ENCODE measurements around the gene C15orf39.
"Not testable (repeated sequence)": the region's sequence is repeated elsewhere in the genome, so short reads cannot be mapped to it uniquely, and the experiment has no call there.

The C15orf39 gene

DNA sequence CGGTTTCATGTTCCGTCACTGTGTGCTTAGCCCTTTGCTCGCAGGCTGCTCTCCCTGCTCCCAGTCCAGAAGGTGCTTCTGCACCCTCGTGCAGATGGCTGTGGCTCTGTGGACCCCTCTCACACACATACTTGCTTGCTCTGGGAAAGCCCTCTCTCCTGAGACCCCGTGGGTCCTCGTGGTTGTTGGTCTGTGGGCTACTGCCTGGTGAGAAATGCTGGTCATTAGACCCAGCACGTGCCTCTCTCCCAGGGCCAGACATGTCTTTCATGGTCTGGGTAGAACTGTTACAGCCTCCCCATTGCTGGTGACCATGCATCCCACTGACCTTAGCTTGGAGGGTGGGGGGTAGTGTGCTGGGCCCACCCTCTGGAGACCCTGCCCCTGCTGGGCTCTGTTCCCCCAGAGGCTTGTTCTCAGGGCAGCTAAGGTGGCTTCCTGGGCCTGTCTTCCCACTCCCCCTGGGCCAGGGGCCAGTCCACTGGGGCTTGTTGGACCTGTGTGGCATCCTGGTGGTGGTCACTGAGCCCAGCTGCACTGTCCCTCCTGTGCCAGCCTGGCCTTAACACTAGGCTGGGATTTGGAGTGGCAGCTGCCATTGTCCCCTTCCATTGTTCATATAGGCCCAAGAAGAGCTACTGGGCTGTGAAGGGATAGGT lies 10.6 kb downstream of the C15orf39 start:
- DNase-seq, result no peak

DNA sequence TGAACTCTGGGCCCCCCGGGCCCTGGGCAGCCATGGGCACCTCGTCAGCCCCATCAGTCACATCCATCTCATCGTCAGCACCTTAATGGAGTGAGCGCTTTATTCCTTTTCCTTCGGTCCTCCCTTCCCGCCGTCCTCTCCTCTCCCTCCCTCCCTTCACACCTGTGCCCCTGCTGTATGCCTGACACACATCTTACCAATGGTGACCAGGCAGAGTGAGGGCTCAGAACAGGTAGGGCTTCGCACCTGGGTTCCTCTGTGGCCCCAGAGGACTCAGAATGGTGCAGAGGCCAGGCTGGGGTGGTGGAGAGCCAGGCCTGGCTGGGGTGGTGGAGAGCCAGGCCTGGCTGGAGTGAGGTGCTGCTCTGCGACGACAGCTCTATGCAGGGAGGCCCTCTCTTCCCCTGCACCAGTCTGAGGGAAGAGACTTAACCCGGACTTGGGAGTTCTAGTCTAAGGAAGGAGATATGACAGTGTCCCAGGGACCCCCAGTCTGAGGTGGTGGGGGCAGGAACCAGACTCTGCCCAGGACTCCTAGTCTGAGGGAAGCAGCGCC lies 11.6 kb downstream of the C15orf39 start:
- DNase-seq, result no peak

DNA sequence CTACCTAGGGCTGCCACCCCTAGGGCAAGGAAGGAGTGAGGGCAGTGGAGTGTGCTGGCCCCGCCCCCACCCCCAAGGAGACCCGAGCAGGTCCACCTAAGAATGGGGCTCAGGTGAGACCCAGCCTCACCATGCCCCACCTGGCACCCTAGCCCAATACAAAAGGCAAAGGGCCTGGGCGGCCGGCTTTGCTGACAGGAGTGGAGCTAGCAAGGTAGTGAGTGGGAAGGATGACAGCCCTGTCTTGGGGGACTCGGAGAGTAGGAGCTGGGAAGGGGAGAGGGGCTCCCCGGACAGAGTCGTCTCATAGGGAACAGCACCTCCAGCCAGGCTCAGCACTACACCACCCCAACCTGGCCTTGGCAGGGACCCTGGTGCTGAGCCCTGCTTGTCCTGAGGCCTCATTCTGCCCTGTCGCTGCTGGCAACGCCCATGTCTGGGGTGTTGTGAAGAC lies 12.1 kb downstream of the C15orf39 start:
- no peak for DNase-seq

DNA sequence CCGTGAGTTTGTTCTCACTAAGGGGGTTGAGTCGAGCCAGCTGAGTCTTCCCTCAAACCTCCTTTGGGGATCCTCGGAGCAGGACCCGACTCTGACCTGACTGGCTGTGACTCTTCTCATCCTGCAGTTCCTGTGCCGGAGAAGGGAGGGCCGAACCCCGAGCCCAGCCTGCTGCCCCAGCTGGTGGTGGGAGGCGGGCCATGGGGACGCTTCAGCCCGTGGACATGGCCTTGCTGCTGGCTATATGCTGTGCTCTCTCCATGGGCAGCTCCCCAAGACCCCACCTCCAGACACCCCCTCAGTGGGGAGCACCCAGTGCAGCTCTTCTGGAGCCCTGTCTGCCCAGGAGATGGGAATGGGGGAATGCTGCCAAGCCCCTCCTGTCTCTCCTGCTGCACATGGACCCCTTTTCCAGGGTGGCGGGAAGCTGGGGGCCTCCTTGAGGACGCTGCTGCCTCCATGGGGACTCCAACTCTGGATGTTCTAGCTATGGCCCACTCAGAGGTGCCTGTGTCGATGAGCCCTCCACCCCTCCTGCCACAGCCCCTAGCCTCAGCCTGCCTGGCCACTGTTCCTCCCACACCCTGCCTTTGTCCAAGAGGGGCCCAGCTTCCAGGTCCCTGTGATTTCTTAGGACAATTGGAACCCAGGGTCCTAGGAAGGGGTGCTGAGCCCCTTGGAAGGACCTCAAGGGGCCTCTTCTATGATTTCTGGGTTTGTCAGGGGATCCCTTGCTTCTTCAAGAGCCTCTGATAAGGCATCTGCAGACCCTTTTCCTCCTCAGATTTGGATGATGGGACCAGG lies 12.8 kb downstream of the C15orf39 start:
- DNase-seq, result no peak

DNA sequence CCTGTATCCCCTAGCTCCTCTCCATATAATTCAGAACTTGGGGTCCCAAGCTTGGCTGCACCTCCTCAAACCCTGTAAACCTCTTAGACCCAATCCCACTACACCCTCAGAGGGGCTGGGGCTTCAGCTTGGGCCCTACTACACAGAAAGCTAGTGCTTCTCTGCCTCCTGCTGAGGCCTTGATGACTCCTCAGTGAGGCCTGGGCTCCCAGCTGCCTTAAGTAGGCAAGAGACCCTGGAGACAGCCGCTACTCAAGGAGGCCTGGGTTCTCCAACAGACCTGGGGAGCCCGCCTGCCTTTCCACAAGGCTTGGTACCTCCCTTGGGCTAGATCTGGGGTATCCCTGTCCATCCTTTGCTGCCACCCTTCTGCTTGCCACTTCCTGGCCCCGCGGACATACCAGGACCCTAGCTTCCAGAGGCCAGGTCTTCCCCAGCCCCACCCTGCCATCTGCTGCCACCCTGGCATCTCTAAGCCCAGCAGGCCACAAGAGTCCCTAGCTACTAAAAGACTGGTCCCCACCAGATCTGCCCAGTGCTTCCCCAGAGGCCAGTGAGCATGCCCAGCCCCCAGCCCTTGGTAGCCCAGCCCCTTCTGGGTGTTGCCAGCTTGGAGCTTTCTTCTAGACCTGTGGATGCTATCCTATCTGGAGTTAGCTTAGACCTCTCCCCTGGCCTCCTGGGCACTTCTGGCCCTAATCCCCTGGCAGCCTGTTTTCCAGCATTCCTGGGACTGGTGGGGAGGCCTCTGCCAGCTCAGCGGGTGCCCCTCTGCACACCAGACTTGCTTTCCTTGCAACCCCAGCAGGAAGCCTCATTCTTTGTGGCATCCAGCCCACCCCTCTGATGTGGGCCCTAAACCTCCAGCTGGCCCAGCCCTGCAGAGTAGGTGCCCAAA lies 13.7 kb downstream of the C15orf39 start:
- no peak for DNase-seq

DNA sequence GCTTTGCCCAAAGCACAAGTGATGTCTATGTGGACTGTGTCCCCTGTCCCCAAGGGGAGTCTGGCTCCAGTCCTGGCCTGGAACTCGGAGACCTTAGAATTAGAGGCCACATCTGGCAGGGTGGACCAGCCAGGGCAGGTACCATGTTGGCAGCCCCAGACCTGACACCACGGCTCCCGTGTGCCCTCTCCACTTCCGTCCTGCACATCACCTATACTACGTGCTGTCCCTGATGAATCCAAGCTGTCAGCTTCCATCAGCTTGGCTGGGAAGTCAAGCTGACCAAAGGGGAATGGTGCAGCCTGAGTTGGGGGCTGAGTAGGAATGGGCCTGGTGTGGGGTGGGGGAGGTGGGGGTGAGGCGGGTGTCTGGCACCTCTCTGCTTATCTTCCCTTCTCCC lies 15.3 kb downstream of the C15orf39 start:
- DNase-seq, result no peak

DNA sequence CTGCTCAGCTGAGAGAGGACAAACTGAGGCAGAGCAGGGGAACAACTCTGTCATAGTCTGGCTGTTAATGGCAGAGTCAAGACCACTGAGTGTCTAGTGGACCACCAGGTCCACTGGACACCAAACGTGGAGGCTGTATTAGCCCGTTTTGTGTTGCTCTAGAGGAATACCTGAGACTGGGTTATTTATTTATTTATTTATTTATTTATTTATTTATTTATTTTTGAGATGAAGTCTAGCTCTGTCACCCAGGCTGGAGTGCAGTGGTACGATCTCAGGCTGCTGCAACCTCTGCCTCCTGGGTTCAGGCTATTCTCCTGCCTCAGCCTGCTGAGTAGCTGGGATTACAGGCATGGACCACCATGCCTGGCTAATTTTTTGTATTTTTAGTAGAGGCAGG lies 15.9 kb downstream of the C15orf39 start:
- not testable (repeated sequence) for DNase-seq

DNA sequence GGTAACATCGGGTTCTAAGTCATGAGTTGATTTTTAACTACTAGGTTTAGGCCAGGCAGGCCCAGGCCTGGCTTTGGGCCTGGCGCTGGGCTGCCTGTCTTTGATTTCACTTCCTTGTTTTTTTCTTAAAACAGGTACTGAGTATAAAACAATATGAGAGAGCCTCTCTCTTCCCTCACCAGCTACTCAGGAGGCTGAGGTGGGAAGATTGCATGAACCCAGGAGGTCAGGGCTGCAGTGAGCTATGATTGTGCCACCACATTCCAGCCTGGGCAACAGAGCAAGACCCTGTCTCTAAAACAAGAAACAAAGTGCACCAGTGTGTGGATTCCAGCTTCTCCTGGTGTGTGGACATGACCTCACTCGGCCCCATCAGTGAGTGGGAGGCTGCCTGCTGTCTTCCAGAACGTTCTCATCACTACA lies 17.8 kb downstream of the C15orf39 start:
- not testable (repeated sequence) for DNase-seq

DNA sequence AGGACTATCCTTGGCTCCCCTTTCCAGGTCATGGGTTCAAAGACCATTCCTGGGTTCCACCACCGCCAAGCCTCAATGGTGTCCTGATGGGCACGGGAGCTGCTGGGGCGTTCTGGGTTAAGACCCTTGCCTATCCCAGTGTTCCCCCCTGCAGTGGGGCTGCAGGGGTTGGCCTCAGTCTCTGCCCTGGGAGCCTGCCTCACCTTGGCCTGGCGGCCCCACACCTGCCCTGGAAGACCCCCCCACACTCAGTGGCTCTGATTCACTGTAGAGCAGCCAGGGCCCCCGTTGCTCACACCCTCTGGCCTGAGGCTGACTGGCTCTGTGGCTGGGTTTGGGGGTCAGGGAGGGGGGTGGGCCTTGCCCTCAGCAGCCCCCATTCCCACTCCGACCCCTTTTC lies 22.0 kb downstream of the C15orf39 start:
- DNase-seq, result no peak

DNA sequence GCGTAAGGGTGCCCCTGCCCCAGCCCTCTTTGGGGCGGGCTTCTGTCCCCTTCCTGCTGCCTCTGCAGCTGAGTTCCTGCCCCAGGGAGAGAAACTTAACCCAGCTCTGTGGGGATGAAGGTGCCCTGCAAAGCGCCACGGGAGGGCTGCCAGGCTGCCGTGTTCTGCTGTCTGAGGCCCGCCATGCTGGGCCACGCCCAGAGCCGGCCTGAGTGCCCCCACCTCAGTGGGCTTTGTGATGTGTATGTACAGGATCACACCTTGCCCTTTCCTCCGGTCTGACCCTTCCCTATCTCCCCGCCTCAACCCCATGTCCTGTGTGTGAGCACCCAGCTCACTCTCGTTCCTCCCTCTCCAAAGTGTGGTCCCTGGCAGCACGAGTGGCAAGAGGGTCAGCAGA lies 22.6 kb downstream of the C15orf39 start:
- no peak for DNase-seq

DNA sequence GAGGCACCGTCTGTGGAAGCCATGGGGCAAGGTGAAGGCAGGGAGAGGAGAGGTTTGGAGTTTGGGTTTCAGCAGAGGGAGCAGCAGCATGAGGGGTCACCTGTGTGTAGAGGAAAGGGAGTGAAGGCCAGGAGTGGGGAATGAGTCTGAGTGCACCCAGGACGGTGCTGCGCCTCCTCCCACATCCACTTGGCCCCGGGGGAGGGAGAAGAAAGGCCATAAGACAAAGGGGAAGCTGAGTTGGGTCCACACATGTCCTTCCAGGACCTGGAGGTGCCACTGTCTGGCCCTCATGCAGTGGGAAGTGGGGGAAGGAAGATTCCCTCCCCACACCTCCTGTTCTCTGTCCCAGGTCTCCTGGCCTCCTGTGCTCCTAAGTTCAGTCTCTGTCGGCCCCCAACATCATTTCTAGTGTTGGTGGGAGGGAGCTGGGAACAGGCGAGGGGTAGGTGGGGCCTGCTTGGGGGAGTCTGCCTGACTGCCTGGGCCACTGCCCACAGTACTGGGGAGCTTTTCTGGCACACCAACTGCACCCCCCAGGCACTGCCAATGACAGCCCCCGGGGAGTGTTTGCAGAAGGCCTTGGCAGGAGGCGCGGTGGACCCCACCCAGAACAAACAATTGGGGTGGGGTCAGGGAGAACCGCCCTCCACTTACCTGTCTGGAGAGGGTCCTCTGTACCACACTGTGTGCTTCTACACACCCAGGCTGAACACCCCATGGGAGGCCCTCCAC lies 23.6 kb downstream of the C15orf39 start:
- not testable (repeated sequence) for DNase-seq

DNA sequence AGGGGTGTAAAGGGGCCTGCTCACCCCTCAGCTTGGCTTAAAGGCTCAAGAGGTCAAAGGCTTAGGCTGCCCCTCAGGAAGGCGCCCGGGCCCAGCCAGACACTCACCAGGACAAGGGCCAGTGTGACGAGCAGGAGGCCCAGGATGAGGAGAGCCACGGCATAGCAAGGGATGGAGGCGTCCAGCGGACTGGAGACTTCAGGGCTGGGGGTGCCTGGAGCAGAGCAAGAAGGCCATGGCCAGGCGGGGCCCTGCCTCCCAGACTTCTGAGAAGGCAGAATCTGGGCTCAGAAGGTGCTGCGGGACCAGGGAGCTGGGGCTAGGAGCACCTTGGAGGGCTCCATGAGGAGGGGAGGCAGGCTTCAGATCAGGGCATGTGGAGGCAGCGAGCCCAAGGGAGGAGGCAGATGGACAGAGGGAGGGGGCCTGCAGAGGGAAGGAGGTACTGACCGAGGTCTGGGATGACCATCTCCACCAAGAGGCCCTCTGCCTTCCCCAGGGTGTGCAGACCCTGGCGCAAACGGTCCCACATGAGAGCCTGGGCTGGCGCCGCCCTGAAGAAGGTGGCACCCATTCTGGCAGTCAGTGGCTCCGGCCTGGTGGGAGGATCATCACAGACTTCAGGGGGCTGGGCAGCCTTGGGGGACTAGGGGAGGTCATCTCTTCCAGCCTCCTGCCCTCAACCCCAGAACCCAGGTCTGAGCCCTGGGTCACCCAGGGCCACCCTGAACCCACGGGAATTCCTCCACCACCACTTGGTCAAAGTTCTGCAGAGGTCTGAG lies 24.5 kb downstream of the C15orf39 start:
- DNase-seq, result no peak

DNA sequence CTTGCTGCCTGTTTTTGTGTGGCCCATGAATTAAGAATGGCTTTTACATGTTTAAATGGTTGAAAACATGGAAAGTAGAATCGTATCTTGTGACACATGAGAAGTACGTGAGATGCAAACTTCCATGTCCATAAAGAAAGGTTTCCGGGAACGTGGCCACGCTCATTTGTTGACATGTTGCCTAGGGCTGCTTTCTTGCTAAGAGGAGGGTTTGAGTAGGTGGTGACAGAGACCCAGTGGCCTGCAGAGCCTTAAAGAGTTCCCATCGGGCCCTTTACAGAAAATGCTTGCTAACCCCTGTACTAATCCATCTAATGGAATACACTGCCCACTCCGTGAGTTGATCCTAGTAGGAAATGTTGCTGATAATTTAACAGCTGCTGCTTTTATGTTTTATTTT lies 25.4 kb downstream of the C15orf39 start:
- not testable (repeated sequence) for DNase-seq

DNA sequence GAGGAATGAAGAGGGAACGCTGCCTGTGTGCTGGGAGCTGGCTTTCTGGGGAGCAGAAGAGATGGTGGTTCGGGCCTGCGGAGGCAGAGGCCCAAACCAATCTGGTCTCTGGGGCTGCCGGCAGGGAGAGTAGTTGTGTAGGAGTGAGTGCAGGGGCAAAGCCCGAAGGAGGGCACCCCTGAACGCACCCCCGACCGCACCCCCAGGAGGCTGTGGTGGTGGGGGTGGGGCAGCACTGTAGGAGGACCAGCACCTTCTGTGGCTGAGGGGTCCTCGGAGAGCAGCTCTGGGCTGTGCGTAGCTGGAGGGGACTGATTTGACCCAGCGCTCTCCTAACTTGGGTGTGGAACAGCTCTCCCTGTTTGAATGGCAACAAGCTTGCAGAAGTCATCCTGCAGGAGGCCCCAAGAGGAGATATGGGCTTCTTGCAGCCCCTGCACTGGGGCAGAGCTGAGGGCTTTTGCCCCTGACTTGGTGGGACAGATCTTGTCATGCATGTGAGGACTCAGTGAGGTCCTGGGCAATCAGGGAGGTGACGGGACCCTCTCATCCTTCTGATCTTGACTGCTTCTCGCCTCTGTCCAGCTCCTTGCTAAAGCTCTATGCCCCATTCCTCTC lies 26.1 kb downstream of the C15orf39 start:
- DNase-seq, result no peak

DNA sequence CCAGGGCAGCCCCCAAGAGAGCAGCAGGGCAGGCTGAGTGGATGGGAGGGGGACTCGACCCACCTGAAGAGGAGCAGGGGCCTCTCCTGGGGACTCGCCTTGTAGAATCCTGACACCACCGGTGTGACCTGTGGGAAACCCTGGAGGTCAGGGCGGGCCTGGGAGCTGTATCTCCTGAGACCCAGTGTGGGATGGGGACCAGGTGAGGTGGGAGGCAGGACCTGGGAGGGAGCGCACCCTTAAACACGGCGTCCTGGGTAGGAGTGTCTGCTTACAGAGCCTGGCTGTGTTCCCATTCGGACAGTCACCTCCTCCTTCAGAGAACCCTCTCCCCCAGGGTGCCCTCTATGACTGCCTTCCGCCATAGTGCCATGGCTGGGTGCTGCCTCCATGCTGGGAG lies 27.1 kb downstream of the C15orf39 start:
- DNase-seq, result no peak

DNA sequence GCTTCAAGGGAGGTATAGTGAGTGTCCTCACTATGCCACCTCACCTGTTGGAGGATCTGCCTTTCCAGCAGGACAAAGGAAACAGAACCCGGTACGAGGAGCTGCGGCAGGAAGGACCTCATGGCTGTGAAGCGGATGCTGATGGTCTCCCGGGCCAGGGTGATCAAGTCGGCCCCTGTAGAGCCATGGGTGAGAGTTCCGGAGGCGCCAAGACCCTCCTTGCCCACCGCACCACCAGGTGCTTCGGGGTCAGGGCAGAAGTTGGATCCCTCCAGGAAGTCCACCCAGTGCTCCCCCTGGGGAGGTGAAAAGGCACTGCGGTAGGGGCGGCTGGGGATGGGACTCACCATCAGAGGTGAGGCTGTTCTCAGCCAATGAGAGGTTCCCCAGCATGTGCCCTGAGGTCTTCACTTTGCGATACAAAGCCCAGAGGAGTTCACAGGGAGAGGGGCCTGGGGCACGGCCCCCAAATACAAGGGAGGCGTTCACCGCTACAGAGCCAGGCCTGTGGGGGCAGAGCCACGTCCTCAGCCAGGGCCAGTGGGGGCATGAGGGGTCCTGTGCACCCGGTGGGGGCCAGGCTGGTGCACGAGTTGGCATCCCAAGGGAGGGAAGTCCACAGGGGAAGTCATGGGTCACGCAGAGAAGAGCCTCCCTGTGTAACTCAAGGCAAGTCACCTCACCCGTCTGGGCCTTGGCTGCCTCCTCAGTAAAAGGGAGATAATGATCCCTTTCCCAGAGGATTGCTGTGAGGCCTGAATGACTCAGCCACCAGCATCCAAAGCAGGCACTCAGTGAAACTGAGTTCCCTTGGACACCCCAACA lies 27.7 kb downstream of the C15orf39 start:
- DNase-seq, result peak; percentile 12

DNA sequence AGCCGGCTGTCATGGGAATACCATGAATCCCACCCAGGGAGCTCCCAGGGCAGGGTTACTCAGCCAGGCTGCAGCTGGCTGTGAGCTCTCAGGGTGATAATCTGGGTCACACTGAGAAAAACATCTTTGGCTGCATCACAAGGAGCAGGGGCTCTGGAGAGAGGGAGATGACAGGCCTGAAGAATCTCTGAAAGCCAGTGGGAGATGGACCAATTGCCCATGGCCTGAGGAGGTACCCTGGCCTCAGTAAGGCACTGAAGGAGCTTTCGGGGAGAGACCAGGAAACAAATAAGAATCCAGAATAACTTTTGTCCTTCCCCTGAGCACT lies 28.3 kb downstream of the C15orf39 start:
- DNase-seq, result no peak

DNA sequence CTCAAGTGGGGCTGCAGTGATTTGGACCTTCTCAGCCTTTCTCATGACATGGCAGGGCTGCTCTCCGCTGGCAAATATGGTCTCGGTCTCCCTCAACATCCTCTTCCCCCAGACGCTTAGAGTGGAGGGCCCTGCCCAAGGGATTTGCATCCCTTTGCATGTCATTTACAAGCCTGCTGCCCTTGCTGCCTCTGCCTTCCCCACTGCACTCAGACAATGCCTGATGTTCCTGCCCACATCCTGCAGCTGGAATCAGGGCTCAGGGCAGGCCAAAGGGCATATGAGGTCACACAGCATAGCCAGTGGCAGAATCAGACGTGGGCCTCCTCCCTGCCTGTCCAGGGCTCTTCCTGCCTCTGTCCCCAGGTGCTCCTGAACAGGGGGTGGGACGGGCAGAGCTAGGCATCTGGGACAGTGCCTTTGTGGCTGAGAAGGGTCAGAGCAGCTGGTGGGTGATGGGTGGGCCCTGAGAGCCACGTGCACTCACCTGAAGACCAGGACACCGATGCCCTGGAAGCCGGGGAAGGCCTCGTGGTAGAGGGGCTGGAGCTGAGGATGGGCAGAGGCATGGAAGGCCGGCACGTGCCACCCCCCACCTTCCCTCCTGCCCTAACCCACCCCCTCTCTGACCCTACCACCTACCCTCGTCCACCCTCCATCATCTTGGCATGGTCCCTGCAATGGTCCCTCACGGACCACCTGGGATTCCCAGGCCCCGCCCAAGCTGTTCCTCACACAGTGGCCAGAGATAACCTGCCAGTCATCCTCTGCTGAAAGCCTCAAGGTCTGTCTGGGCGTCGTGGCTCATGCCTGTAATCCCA lies 29.1 kb downstream of the C15orf39 start:
- no peak for DNase-seq

DNA sequence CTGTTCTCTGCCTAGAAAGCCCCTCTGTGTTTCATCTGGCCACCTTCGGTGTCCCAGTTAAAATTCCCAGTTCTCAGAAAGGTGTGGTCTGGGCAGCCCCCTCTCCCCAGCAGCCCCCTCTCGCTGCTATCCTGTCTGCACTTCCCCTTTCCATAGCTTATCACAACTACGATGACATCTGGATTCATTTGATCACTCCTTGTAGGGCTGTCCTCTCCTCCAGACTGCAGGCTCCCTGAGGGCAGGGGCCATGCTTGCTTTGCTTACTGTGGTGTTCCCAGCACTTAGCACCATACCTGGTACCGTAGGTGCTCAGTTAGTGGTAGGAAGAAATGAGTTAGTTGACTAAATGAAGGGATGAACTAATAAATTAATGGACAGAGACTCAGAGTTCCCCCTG lies 30.2 kb downstream of the C15orf39 start:
- no peak for DNase-seq

Measured in fibroblast of skin of abdomen (primary cell).